Cardiac fibroblast (primary cell): ENCODE results near the gene TRIM66.

Experiments
- DNase-seq, 2 donors: peaks; one replicate each; pipeline versions ENCODE4 v3.0.0 to v3.0.0-alpha.2; 2010; ENCODE audit warnings: low read depth in 2 of 2
- H3K4me3 ChIP-seq, 2 donors: replicated peaks in 1 of 2; 1 replicate in 1 of 2; 2 replicates in 1 of 2; pipeline ENCODE4 v1.5.1; 2011; ENCODE audit warnings: low read depth in 2 of 2, low read length in 2 of 2, mild to moderate bottlenecking in 2 of 2, moderate library complexity in 1 of 2
- TF ChIP-seq, protein P1 (sequence below): IDR thresholded peaks from one replicate; pipeline ENCODE4 v1.5.1; 2011; ENCODE audit warnings: low read depth, mild to moderate bottlenecking, low read length, inconsistent platforms

Gene TRIM66

DNA sequence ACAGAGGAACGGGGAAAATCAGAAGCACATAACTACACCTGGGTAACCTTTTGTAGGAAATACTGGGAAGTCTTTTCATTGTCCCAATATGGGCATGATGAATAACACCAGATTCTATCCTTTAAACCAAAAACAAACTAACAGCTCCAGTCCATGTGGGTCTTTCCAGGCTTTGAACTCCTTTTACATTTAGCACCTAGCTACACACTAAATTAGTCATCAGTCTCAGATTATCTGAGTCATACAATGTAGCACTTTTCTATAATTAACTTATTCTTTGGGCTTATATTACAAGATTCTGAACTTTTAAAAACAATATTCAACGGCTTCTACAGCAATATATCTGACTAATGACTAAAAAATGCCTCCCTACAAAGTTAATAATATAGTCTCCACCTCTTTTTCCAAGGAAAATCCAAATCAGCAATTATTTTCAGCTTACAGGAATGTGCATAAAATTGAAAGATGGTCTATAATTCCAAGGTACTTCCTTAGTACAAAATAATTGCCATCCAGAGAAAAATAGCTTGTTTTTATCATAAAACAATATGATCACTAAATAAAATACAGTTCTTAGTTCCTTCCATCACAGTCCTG is 114.8 kb downstream of the TRIM66 start:
- TF ChIP-seq, protein P1, sequence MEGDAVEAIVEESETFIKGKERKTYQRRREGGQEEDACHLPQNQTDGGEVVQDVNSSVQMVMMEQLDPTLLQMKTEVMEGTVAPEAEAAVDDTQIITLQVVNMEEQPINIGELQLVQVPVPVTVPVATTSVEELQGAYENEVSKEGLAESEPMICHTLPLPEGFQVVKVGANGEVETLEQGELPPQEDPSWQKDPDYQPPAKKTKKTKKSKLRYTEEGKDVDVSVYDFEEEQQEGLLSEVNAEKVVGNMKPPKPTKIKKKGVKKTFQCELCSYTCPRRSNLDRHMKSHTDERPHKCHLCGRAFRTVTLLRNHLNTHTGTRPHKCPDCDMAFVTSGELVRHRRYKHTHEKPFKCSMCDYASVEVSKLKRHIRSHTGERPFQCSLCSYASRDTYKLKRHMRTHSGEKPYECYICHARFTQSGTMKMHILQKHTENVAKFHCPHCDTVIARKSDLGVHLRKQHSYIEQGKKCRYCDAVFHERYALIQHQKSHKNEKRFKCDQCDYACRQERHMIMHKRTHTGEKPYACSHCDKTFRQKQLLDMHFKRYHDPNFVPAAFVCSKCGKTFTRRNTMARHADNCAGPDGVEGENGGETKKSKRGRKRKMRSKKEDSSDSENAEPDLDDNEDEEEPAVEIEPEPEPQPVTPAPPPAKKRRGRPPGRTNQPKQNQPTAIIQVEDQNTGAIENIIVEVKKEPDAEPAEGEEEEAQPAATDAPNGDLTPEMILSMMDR = no peak
- no peak overlapping the region for H3K4me3 ChIP-seq
- peak; percentile 2 to 27 for DNase-seq

DNA sequence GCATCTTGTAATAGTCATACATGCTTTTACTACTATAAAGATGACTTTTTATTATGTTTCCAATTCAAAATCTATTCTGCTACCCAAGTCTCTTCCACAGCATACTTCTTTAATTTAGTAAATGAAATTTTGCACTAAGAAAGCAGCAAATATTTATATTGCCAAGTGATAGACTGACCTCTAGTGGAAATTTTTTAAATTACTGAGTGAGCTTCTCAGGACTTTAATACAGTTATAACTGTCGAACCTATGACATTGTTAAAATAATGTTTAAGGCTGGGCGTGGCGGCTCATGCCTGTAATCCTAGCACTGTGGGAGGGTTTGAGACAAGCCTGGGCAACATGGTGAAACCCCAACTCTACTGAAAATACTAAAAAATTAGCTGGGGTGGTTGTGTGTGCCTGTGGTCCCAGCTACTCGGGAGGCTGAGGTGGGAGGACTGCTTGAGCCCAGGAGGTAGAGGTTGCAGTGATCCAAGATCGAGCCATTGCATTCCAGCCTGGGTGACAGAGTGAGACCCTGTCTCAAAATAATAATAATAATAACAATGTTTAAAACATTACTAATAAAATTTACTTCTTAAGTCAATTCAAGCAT is 115.8 kb downstream of the TRIM66 start:
- peak; percentile 64 to 69 for DNase-seq
- TF ChIP-seq, protein P1 = peak; percentile 42

GRCh38 chr11:8564526-8564925 is 117.9 kb downstream of the TRIM66 start:
- no peak for DNase-seq

More for the DNA sequence above, 115.8 kb downstream of the TRIM66 start:
- no peak overlapping the region for H3K4me3 ChIP-seq

More at GRCh38 chr11:8564526-8564925, 117.9 kb downstream of the TRIM66 start:
- no peak overlapping the region for H3K4me3 ChIP-seq
- TF ChIP-seq, protein P1 = no peak
